Measurements from ENCODE around the gene CTSE.
"Not testable (repeated sequence)": the region's sequence is repeated elsewhere in the genome, so short reads cannot be mapped to it uniquely, and the experiment has no call there.

Gene CTSE

DNA sequence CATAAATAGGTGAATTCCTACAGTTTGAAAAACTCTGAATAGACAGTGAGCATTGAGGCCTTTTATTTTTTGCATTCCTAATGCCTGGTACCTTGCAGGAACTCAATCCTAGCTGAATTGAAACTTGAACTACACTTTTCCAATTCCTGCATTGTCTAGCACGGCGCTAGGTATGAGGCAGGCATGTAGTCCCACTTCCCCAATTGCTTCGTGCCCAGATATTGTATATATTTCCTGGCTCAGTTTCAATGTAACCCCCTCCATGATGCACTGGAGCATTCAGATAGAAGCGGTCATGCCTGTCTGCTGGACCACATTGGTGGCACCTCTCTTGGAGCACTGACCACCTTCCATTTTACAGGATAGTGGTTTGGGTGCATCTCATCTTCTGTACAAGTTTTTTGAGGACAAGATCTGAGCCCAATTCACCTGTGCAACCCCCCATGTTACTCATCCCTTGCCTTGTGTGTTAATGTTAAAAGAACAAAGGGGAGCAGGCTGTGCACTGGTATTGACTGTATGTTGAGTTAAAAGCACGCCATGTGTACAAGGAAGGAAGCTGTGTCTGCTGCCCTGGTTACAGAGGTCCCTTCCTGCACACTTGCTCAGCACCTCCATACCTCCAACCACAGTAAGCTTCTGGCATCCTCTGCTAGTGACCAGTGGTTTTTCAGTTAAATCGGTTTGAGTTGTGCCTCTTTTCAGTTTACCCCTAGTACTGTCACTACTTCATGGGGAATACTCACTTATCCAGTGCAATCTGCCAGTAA, 10.5 kb downstream of the CTSE start:
- no peak for DNase-seq

DNA sequence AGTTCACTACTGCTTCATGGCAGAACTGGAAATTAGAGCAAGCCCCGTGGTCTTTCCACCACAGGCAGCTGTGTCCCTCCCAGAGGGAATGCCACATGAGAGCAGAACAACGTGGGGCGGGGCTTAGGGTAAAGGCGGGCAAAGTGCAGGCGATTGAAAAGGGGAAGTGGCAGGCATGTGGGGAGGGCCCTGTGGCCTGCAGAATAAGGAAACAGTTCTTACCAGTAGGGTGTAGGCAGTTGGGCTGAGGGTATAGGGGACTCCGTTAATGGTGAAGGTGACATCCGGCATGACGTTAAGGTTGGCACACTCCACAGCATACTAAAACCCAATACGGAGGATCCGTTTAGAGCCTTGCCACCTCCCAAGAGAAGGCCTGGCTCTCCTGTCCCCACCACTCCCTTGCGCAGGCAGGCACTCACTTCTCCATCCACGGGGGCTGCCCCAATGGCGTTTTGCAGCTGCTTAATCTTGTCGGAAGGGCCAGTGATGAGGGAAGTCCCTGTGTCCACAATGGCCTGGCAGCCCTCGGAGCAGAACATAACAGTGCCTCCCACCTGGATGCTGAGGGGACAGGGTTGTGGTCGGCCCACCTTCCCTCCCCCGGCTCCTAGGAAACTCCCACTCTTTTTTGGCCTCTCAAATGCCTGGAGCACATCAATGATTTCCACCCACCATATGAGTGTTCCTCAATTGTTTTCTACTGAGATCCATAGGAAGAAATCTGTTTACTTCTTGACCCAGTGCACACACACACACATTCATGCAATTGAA, 11.4 kb downstream of the CTSE start:
- peak; percentile 26 for DNase-seq

DNA sequence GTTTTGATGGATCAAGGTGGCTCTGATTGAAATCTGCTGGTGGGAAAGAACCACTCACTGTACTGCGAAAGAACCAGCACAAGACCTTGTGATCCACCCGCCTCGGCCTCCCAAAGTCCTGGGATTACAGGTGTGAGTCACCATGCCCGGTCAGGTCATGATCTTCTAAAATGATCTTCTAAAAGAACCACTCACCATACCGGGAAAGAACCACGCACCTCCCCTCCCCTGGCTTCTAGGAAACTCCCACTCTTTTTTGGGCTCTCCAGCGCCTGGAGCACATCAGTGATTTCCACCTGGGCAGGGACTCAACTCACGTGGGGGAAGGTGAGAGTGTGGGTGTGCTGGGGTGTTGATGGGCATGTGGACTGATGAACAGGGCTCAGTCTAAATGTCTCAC, 12.6 kb downstream of the CTSE start:
- DNase-seq: no peak

DNA sequence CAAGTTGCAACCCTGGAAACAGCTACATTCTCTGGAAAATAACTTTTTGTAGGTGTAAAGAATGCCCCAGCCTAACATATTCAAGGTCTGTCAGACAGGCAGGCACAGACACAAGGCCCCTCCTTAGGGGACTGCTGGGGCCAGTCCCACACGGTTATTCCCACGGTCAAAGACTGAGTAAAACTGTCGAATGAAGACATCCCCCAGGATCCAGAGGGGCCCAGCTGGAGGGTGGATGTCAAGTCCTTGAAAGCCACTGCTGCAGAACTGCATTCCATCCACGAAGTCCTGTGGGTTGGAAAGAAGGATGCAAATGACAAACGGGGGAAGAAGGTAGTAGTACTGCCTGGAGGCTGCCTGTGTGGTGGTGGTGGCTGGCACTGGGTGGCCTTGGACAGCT, 13.6 kb downstream of the CTSE start:
- no peak for DNase-seq

DNA sequence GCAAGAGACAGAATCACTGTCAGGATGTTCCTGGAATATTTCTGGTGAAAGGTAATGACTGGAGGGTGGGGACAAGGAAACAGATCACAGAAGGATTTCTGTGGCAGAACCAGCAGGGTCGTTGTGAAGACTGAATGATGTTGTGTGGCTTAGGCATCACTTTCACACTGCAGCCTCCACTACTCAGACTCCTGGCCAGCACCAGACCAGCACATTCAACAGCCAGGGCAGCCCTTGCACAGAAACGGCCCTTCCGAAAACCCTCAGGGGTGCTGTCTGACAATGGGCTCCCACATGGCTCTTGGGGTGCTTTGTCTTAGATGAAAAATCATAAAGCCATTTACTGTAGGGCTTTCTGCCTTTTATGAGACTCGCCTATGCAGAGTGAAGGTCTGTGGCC, 16.7 kb downstream of the CTSE start:
- DNase-seq: no peak

DNA sequence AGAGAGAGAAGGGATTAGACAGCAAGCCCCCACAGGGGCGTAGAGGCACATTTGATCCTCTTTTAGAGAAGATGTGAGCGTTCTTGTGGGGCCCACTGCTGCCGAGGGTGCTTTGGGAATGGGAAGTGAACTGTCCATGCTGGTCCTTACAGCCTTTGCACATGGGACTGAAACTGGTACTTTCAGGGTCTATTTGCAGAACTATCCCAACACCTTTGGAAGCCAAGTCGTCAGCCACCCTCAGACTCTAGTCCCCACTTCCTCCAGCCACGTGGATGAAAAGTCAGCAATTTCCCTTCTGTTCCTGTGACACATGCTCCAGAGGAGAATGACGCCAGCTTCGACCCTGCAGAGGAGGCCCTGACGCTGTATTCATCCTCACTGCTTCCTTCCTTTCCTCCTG, 17.9 kb downstream of the CTSE start:
- no peak for DNase-seq

DNA sequence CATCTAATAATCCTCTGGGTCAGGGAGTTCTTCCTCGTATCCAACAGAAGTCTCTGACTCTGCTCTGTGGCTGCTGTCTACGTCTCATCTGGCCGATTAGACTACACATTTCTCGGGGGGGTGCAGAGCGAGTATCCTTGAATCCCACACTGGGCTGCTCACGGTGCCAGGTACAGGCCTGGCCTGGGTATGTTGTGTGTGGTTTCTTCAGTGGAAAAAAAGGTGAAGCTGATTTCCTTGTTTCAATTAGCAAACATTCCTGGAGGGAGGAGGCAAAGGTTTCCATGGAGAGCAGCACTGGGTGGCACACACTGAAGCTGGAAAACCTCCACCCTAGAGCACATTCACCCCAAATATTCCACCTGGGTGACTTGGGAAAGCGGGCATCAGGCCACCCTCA, 18.5 kb downstream of the CTSE start:
- DNase-seq: no peak

DNA sequence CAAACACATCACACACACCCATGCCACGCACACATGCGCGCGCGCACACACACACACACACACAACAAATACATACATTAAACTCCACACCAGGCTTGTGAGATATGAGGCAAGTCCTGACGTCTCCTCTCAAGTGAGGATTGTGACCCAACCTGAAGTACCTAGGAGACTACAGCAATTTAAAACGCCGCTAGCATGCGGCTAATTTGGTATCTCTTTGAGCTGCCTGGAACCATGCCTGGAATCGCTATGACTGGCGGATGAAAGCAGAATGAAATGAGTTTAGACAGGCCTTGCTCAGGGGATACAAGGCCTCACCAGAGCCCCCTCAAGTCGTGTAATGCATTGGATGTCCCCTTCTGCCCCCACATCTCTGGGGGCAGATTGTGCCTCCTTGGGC, 18.9 kb downstream of the CTSE start:
- DNase-seq: no peak

DNA sequence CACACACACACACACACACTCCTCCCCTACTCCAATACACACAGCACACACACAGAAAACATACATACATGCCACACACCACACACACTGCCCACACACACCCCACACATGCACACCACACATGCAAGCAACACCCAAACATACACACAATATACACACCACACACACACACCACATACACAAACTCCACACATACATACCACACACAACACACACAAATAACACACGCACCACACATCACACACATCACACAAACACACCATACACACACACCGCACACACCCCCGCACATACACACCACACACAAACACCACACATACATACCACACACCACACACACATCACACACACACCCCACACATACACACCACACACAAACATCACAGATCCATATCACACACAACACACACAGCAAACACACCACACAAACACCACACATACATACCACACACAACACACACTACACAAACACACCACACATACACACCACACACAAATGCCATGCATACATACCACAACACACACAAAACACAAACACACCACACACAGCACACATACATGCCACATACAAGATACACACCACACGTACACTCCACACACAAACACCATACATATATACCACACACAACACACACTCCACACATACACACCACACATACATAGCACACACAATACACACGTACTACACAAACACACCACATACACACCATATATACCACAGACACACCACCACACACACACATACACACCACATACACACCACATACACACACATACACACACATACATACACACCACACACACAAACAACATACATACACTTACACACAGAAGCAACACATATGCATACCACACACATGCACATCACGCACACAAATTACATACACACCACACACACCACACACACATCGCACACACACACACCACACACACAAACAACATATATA, 19.6 kb downstream of the CTSE start:
- no peak for DNase-seq

DNA sequence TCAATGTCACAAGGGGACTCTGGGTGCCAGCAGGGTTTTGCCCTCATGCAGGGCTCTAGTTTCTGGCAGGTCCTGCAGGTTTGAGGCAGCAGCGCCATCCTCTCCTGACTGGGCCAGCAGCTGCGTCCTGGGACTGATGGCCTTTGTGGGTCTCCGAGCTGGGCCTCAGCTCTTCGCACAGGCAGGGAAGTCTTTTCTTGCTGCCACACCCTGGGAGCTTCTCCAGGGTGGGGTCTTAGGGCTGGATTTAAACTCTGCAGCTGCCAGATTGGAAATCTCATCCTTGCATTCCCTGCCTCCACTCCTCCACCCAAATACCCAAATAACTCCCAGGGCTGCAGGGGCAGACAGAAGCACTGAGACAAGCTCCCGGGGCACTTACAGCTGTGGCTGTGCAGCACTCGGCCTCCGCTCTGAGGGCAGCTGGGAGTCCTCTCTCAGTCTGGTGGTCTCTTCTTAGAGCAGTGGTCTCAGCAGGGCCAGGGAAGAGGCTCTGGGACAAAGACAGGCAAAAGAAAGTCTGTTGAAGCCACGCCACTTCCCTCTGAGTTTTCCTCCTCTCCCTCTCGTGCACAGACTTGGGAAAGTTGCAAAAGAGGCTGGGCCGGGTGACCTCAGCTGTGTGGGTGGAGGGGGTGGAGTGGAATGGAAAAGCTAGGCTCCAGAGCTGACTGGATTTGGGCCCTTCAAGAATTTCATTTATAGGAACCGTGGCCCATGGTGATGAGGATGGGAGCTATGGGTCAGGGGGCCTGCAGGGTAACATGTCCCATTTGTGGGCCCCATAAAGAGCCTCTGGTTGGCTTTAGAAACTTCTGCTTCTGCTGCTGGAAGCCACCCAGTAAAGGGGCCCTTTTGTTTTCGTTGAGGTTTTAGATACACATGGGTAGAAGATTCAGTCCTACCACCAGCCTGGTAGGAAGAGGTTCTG, 20.6 kb downstream of the CTSE start, which contains the start of gene RAB7B:
TSS of gene RAB7B (minus strand) at position 525 of the 931 bp plus-strand sequence. CDS start 9,260 bp downstream, outside the sequence.
- no peak for DNase-seq

DNA sequence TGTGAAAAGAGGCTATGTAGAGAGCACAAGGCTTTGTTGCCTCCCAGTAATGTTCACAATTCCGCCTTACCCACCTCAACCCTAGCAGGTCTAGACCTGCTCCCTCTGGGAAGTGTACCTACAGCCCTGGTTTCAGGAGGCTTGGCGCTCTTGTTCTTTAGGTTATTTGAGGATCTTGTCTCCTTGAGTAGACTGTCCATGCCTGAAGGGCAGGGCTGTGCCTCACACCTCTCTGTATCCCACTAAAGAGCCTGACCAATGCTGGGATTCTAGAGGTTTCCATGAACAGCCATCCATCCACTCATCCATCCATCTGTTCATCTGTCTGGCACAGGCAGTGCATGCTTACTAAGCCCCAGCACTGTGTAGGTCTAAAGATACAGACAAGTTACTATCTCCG, 21.5 kb downstream of the CTSE start:
- no peak for DNase-seq

DNA sequence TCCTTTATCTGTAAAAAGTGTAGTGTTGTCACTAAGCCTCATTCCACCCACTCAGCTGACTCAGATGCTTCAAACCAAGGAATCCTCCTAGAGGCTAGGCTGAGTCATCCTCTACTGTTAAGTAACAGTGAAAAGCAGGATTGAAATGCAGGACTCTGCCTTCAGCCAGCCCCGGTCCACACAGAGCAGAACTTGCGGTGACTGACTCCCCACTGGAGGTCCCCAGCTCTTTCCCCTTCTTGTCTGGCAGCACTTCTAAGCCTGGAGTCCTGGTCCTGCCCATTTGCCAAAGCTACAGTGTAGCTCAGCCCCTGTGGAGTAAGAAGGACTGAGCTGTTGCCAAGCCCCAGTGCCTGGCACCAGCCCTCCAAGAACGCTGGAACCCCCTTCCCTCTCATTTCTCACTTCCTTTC, 22.2 kb downstream of the CTSE start:
- DNase-seq: peak; percentile 59

DNA sequence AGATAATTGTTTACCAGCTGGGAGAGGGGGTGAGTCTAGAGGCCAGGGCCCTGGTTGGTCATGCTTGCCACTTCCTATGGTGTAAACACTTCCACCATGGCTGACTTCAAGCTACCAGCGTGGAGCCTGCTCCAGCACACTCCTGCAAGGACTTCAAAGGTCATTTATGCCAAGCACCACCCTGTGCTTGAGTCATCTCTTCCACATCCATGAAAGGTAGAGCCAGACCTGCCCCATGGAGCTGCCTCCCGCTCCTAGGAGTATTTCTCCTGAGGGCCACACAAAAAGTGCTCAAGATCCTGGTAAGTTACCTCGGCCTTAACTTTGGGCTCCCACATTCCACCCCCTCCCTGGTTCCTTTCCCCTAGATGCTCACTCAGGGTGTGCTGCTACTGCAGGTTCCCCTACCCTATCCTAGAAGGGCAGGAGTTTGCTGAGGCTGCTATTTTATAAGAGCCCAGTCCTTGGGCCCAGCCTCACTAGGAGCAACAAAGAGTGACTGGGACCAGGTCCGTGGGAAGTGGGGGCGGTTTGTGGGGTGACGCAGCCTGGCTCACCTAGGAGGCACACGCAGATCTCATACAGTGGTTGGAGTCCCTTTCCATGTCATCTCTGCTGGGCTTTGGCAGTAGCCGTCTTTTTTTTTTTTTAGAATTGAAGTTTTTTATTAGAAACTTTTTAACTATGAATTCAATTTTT, 22.9 kb downstream of the CTSE start:
- no peak for DNase-seq

DNA sequence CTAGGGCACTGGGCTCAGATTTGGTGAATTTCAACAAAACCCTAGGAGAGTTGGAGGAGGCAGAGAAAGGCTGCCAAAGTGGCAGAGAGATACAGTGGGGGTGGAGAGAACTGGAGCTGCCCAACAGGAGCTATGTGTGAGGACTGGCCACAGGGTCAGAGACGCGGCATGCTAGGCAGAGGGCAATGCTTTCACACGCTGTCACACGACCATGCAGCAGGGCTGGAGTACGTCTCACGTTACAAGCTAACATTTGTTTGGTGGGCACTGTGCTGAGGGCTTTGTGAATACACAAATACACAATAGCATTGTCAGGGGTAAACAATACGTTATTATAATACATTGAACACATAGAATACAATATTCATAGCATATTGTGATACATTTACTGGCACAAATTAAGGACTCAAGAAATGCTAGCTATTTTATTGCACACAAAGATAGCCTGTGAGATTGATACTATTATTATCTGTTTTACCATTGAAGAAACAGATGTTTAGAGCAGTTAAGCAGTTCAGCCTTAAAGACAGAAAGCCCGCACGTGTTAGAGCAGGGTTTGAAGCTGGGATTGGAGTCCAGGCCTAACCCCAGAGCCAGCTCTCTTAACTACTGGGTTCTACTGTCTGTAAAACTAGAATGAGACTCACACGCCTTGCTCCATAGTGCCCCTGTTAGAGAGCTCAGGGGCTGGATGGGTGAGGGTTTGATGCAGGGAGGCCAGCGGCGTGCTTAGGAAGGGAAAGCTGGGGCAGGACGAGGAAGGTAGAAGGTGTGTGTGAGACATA, 25.0 kb downstream of the CTSE start:
- no peak for DNase-seq

DNA sequence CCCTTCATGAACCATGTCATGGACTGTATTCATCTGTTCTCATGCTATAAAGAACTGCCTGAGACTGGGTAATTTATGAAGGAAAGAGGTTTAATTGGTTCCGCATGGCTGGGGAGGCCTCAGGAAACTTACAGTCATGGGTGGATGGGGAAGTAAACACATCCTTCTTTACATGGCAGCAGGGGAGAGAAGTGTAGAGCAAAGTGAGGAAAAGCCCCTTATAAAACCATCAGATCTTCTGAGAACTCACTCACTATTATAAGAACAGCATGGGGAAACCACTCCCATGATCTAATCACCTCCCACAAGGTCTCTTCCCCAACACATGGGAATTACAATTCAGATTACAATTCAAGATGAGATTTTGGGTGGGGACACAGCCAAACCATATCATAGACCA, 27.1 kb downstream of the CTSE start:
- not testable (repeated sequence) for DNase-seq

DNA sequence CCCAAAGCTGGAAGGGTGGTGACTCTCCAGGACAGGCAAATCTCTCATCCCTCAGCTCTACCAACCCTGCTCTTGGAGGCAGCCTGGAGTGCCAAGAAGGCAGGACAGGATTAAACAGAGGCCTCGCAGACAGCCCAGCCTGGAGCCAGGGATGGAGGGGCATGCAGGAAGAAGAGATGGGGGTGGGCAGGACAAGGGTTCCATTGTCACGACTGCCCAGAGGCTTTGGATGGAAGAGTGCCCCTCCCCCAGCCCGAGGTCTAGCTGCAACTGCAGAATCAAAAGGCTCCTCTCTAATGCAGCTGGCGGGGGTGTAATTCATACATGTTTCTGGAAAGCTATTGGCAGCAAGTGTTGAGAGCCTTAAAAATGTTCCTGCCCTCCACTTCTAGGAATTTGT, 29.3 kb downstream of the CTSE start:
- DNase-seq: no peak

DNA sequence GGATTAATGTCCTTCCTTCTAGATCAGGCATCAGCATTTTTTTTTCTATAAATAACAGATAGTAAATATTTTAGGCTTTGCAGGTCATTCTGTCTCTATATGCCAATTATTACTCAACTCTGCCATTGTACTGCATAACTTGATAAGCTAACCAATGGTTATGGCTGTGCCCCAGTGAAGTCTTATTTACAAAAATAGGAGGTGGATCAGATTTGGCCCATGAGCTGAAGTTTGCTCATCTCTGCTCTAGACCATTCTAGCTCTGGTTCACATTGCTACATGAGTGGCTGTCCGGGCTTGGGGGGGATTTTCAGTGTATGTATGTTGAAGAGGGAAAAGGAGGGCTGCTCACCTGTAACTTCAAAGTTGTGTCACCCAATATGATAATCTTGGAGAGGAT, 30.6 kb downstream of the CTSE start:
- no peak for DNase-seq

DNA sequence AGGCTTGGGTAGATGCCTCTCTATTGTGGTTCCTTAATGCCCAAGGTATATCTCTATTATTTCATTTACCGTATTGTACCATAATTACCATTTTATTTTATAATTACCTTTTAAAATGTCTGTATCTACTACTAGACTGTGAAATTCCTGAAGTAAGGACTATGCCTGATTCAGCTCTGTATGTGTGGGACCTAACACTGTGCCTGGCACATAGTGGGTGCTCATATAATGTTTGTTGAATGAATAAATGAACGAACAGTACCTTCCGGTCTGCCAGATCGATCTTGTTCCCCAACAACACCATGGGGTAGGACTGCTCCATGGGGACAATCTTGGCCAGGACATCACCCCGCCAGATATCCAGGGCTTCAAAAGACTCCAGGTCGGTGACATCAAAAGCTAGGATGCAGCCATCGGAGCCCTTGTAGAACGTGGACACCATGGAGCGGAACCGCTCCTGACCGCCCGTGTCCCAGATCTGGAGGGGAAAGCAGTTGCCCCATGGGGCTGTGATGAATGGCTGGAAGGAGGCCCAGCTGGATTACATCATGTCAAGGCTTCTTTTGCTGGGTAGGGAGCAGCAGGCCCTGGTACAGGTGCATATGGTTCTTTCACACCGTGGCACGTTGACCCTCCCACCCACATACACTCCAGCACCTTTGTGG, 31.3 kb downstream of the CTSE start:
- DNase-seq: no peak

DNA sequence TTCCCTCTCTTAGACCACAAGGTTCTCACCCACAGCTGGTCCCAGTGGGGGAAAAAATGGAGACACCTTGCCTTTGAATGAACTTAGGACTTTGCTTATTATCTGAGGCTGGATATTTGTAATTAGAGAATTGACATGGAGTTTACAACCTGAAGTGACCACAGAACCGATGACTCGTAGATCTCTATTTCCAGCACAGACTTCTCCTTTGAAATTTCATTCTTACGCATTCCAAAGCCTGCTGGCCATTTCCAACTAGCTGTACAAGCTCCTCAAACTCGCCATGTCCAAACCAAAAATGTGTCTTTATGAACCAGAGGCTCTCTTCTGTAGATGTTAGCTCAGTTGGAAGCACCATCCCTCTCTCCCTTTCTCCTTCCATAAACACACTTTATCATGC, 32.5 kb downstream of the CTSE start:
- DNase-seq: no peak

DNA sequence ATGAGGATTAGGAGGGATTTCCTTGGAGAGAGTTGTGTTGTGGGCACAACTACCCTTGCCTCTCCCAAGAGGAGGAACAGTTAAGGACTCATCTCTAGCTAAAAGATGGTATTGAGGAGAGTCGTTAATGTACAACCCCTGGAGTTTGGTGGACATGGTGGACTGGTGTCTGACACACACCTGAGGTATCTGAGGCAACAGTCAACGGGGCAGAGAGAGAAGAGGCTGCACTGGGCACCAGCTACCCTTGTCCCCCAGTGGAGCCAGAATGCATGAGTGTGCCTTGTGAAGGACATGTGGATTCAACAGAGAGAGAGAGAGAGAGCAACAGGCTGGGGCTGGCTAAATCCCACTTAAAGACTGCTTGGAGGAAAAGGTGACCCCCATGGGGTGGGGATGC, 33.5 kb downstream of the CTSE start:
- no peak for DNase-seq
